ENCODE results near the gene ABCB11.

ABCB11 gene

GRCh38 chr2:168992591-168993349, 38.4 kb downstream of the ABCB11 start:
- peak; percentile 36 for DNase-seq
- peak overlapping the region; percentile 62 for H3K27ac ChIP-seq
- no peaks in the 10 kb centered on the region for H3K27me3 ChIP-seq (replicated peaks)
- no peak for TF ChIP-seq CTCF (IDR thresholded peaks at IDR 0.05; ENCODE audit: low read depth, low read length, missing control alignments)
- no peak overlapping the region for H3K4me3 ChIP-seq (ENCODE audit: low read depth, low read length)
- no peaks in the 10 kb centered on the region for H3K36me3 ChIP-seq (replicated peaks)
- in situ Hi-C loops (cut with HindIII; ENCODE audit: low pct_ligation_motif_present, low sequenced_read_pairs), result no loop called here

- in situ Hi-C loops (cut with HindIII; ENCODE audit: low pct_ligation_motif_present, low sequenced_read_pairs), result no loop called here
- DNase-seq, result peak; percentile 27
- Histone ChIP-seq H3K27me3 (replicated peaks) (no peaks in the 10 kb centered on the region), H3K36me3 (replicated peaks) (no peaks in the 10 kb centered on the region), H3K27ac (peak overlapping the region; percentile 62), H3K4me3 (ENCODE audit: low read depth, low read length) (no peak overlapping the region)
- no peak for TF ChIP-seq CTCF (IDR thresholded peaks at IDR 0.05; ENCODE audit: low read depth, low read length, missing control alignments)
These were observed 39.1 kb downstream of the ABCB11 start for GRCh38 chr2:168992026-168992425.

GRCh38 chr2:168988755-168989154, 42.4 kb downstream of the ABCB11 start:
- TF ChIP-seq CTCF (IDR thresholded peaks at IDR 0.05; ENCODE audit: low read depth, low read length, missing control alignments), result no peak
- DNase-seq, result no peak
- no peaks in the 10 kb centered on the region for H3K36me3 ChIP-seq (replicated peaks)
- H3K4me3 ChIP-seq (ENCODE audit: low read depth, low read length), result no peak overlapping the region
- no peaks in the 10 kb centered on the region for H3K27me3 ChIP-seq (replicated peaks)
- in situ Hi-C loops (cut with HindIII; ENCODE audit: low pct_ligation_motif_present, low sequenced_read_pairs), result no loop called here
- no peak overlapping the region for H3K27ac ChIP-seq

GRCh38 chr2:168986398-168986943, 44.7 kb downstream of the ABCB11 start:
- in situ Hi-C loops (cut with HindIII; ENCODE audit: low pct_ligation_motif_present, low sequenced_read_pairs), result no loop called here
- H3K36me3 ChIP-seq (replicated peaks), result no peaks in the 10 kb centered on the region
- no peak overlapping the region for H3K27ac ChIP-seq
- TF ChIP-seq CTCF (IDR thresholded peaks at IDR 0.05; ENCODE audit: low read depth, low read length, missing control alignments), result no peak
- no peak for DNase-seq
- no peak overlapping the region for H3K4me3 ChIP-seq (ENCODE audit: low read depth, low read length)
- no peaks in the 10 kb centered on the region for H3K27me3 ChIP-seq (replicated peaks)

- TF ChIP-seq CTCF (IDR thresholded peaks at IDR 0.05; ENCODE audit: low read depth, low read length, missing control alignments), result no peak
- in situ Hi-C loops (cut with HindIII; ENCODE audit: low pct_ligation_motif_present, low sequenced_read_pairs), result no loop called here
These were observed 49.5 kb downstream of the ABCB11 start for GRCh38 chr2:168981651-168982050.

More at GRCh38 chr2:168981651-168982050, 49.5 kb downstream of the ABCB11 start:
- H3K27me3 ChIP-seq (replicated peaks), result no peaks in the 10 kb centered on the region
- no peak for DNase-seq
- H3K4me3 ChIP-seq (ENCODE audit: low read depth, low read length), result no peak overlapping the region
- no peak overlapping the region for H3K27ac ChIP-seq
- no peaks in the 10 kb centered on the region for H3K36me3 ChIP-seq (replicated peaks)

Measured in brain microvascular endothelial cell (primary cell).